HepG2 (cell line): Measurements from ENCODE around the gene KXD1. TPM values are rescaled to one million over a fixed set of nuclear protein-coding genes. Genes with fewer than 3 reads are reported as not detected.

Source experiments
- HINFP ChIP-seq: sonication (generic); formaldehyde crosslinking; IDR thresholded peaks from 2 replicates; pipeline ENCODE4 v1.4.0; 2020; ENCODE audit warnings: low read depth, mild to moderate bottlenecking, missing genetic modification reagents
- JUN ChIP-seq: sonication (generic); formaldehyde crosslinking; IDR thresholded peaks from 2 replicates; pipeline ENCODE4 v1.4.0; 2020; ENCODE audit warnings: mild to moderate bottlenecking, missing genetic modification reagents
- PAXIP1 ChIP-seq: sonication (generic); formaldehyde crosslinking; conservative IDR thresholded peaks from 2 replicates; pipeline ENCODE4 v1.4.0; 2020; ENCODE audit warnings: mild to moderate bottlenecking, missing genetic modification reagents, moderate library complexity
- POLR2G ChIP-seq: fragments of 200-400 bp; formaldehyde crosslinking; IDR thresholded peaks from 2 replicates; pipeline ENCODE4 v1.6.1; 2018; ENCODE audit warnings: mild to moderate bottlenecking, low read depth, low read length, moderate library complexity
- SIX4 ChIP-seq: sonication (generic); formaldehyde crosslinking; IDR thresholded peaks from 2 replicates; pipeline ENCODE4 v1.4.0; 2020; ENCODE audit warnings: missing genetic modification reagents
- SMC3 ChIP-seq: IDR thresholded peaks from 2 replicates; pipeline ENCODE4 v1.6.1; 2011; ENCODE audit warnings: low read length, improper control_type of control experiment
- ZBTB37 ChIP-seq: sonication (generic); formaldehyde crosslinking; IDR thresholded peaks from 2 replicates; pipeline ENCODE4 v1.4.0; 2020; ENCODE audit warnings: mild to moderate bottlenecking, missing genetic modification reagents
- ZFYVE20 ChIP-seq: sonication (generic); formaldehyde crosslinking; IDR thresholded peaks from 2 replicates; pipeline ENCODE4 v1.8.0; 2023; ENCODE audit warnings: low read depth, mild to moderate bottlenecking, moderate library complexity, missing genetic modification reagents, borderline replicate concordance
- ZNF550 ChIP-seq: sonication (generic); formaldehyde crosslinking; IDR thresholded peaks from 2 replicates; pipeline ENCODE4 v1.4.0; 2020; ENCODE audit warnings: mild to moderate bottlenecking, missing genetic modification reagents, borderline replicate concordance
- ZNF572 ChIP-seq: sonication (generic); formaldehyde crosslinking; IDR thresholded peaks from 2 replicates; pipeline ENCODE4 v1.5.1; 2020; ENCODE audit warnings: mild to moderate bottlenecking, missing genetic modification reagents
- ZNF577 ChIP-seq: sonication (generic); formaldehyde crosslinking; IDR thresholded peaks from 2 replicates; pipeline ENCODE4 v1.4.0; 2020; ENCODE audit warnings: mild to moderate bottlenecking, low read depth, missing genetic modification reagents, borderline replicate concordance
- ZNF597 ChIP-seq: sonication (generic); formaldehyde crosslinking; IDR thresholded peaks from 2 replicates; pipeline ENCODE4 v1.5.0; 2020; ENCODE audit warnings: missing genetic modification reagents
- ZNF780A ChIP-seq: sonication (generic); formaldehyde crosslinking; IDR thresholded peaks from 2 replicates; pipeline ENCODE4 v1.8.0; 2022; ENCODE audit warnings: mild to moderate bottlenecking, missing genetic modification reagents, moderate library complexity
- ZSCAN5A ChIP-seq: sonication (generic); formaldehyde crosslinking; IDR thresholded peaks from 2 replicates; pipeline ENCODE4 v1.8.0; 2022; ENCODE audit warnings: mild to moderate bottlenecking, missing genetic modification reagents, borderline replicate concordance
- polyA plus RNA-seq, 8 experiments: library from polyadenylated mRNA; depleted of rRNA in 3 of 8; stranded (reverse) in 7 of 8; unstranded in 1 of 8; fragments of >200 nt; fragmentation: Illumina TruSeq in 4 of 8; extraction: Trizol in 4 of 8; gene quantifications; 2 replicates each; pipeline versions ENCODE4 v1.2.1 to v1.2.3, GENCODE V29; 2011 to 2016; ENCODE audit warnings: low read depth in 4 of 8, missing spikeins in 1 of 8, mixed read lengths in 1 of 8; ENCODE audit not compliant: insufficient read depth in 1 of 8
- total RNA-seq, 5 experiments: library from RNA; depleted of rRNA; stranded (reverse); fragments of >200 nt; fragmentation: Illumina TruSeq; extraction: Trizol; gene quantifications; 2 replicates each; pipeline ENCODE4 v1.2.3, GENCODE V29; 2016; ENCODE audit warnings: low read depth in 1 of 5

KXD1 gene
- total and polyA plus RNA-seq, 2 of the 13 experiments (the other 11 are each of a cell fraction or from before 2014, with no cell fraction given): 44.6 to 143 TPM

GRCh38 chr19:18589380-18590272 lies 32.0 kb downstream of the KXD1 start (continued):
- TF ChIP-seq JUN (CRISPR knock-in tag) (no peak), ZFYVE20 (peak; percentile 94), ZNF780A (peak; percentile 50; the same call in 1 of the 2 replicates), HINFP (CRISPR knock-in tag) (peak; percentile 76), ZNF597 (CRISPR knock-in tag) (no peak), ZBTB37 (CRISPR knock-in tag) (no peak), PAXIP1 (CRISPR knock-in tag) (no peak; the same call in 1 of the 2 replicates), ZSCAN5A (CRISPR knock-in tag) (0 out of 2 replicates have a peak, but pooled peaks have one; percentile 46), ZNF572 (no peak), SMC3 (no peak), ZNF577 (CRISPR knock-in tag) (no peak), SIX4 (CRISPR knock-in tag) (no peak), POLR2G (peak; percentile 6; the same call in 1 of the 2 replicates), ZNF550 (peak; percentile 70; the same call in 1 of the 2 replicates)
